SU-DHL-6 (cell line): ENCODE data around the gene ZDHHC3.

ENCODE experiments used
- H2AFZ ChIP-seq: fragments of 200-600 bp; sonication (generic); 2 replicates; pipeline ENCODE4 v1.6.1; 2014; ENCODE audit warnings: low read depth, mild to moderate bottlenecking, moderate library complexity, mixed read lengths, antibody characterized with exemption, low read length; ENCODE audit not compliant: severe bottlenecking
- H3F3A ChIP-seq: fragments of 200-600 bp; shearing (Covaris generic); 2 replicates; pipeline ENCODE4 v1.6.0; 2016; ENCODE audit warnings: antibody characterized with exemption, mild to moderate bottlenecking; ENCODE audit not compliant: insufficient read depth
- H3K27ac ChIP-seq: fragments of 200-600 bp; sonication (generic); 2 replicates; pipeline ENCODE4 v1.5.1; 2016; ENCODE audit warnings: low read depth, mild to moderate bottlenecking, low read length, moderate library complexity, mixed read lengths
- H3K27me3 ChIP-seq: fragments of 200-600 bp; sonication (generic), shearing (Covaris generic); 2 replicates; pipeline ENCODE4 v1.6.0; 2014; ENCODE audit warnings: mild to moderate bottlenecking, low read length
- H3K36me3 ChIP-seq: fragments of 200-600 bp; sonication (generic); 2 replicates; pipeline ENCODE4 v1.6.1; 2014; ENCODE audit warnings: mild to moderate bottlenecking, low read length, mixed read lengths
- H3K4me2 ChIP-seq: fragments of 300-600, 200-600 bp; shearing (Covaris generic), sonication (generic); 2 replicates; pipeline ENCODE4 v1.6.0; 2014; ENCODE audit warnings: low read length, low read depth, mild to moderate bottlenecking; ENCODE audit not compliant: poor library complexity, severe bottlenecking
- H3K4me3 ChIP-seq: fragments of 200-600 bp; sonication (generic); 2 replicates; pipeline ENCODE4 v1.5.1; 2014; ENCODE audit warnings: antibody characterized with exemption, low read length, mild to moderate bottlenecking, mixed read lengths; ENCODE audit not compliant: insufficient read depth, poor library complexity, severe bottlenecking
- H3K79me2 ChIP-seq: fragments of 200-600 bp; sonication (generic); 2 replicates; pipeline ENCODE4 v1.6.1; 2014; ENCODE audit warnings: mild to moderate bottlenecking, low read length, moderate library complexity; ENCODE audit not compliant: insufficient read depth
- H3K9ac ChIP-seq: fragments of 200-600 bp; sonication (generic); 2 replicates; pipeline ENCODE4 v1.7.0; 2014; ENCODE audit warnings: mild to moderate bottlenecking, low read length
- H3K9me2 ChIP-seq: fragments of 200-600 bp; sonication (generic); replicated peaks from 2 replicates; pipeline ENCODE4 v1.6.1; 2014; ENCODE audit warnings: low read length; ENCODE audit not compliant: insufficient read depth
- H3K9me3 ChIP-seq: fragments of 200-600 bp; sonication (generic); 2 replicates; pipeline ENCODE4 v1.6.1; 2014; ENCODE audit warnings: low read length, mixed read lengths; ENCODE audit not compliant: insufficient read depth
- H4K20me1 ChIP-seq: fragments of 200-600 bp; sonication (generic); 2 replicates; pipeline ENCODE4 v1.6.1; 2014; ENCODE audit warnings: low read depth, mild to moderate bottlenecking, antibody characterized with exemption, low read length, moderate library complexity, mixed read lengths
- CTCF ChIP-seq: fragments of 200-600 bp; sonication (generic); IDR thresholded peaks from one replicate; pipeline ENCODE4 v1.5.1; 2017; ENCODE audit warnings: antibody characterized with exemption, mild to moderate bottlenecking, low read length, moderate library complexity; ENCODE audit not compliant: insufficient read depth, poor library complexity, severe bottlenecking
- EZH2phosphoT487 ChIP-seq: fragments of 200-600 bp; sonication (generic), shearing (Covaris generic); conservative IDR thresholded peaks from 2 replicates; pipeline ENCODE4 v1.6.1; 2018; ENCODE audit warnings: mild to moderate bottlenecking, antibody characterized with exemption, low read length, moderate library complexity, mixed read lengths

ZDHHC3 gene

GRCh38 chr3:44902628-44903027 is 73.3 kb downstream of the ZDHHC3 start:
- H3F3A ChIP-seq: no peaks in the 10 kb centered on the region
- H3K9me3 ChIP-seq: no peaks in the 10 kb centered on the region
- no peaks in the 10 kb centered on the region for H3K9me2 ChIP-seq
- H3K4me2 ChIP-seq: no peak overlapping the region
- H3K36me3 ChIP-seq: no peaks in the 10 kb centered on the region
- TF ChIP-seq CTCF (no peak), EZH2phosphoT487 (no peak)
- H3K9ac ChIP-seq: no peak overlapping the region
- H3K79me2 ChIP-seq: no peaks in the 10 kb centered on the region
- H3K4me3 ChIP-seq: no peak overlapping the region
- H2AFZ ChIP-seq: no peak overlapping the region
- H3K27me3 ChIP-seq: no peaks in the 10 kb centered on the region
- no peak overlapping the region for H3K27ac ChIP-seq
- no peaks in the 10 kb centered on the region for H4K20me1 ChIP-seq

GRCh38 chr3:44899683-44900367 is 76.1 kb downstream of the ZDHHC3 start:
- Histone ChIP-seq H3K9me3 (no peaks in the 10 kb centered on the region), H3K4me2 (no peak overlapping the region), H2AFZ (no peak overlapping the region), H3F3A (no peaks in the 10 kb centered on the region), H3K36me3 (no peaks in the 10 kb centered on the region), H4K20me1 (no peaks in the 10 kb centered on the region), H3K27ac (no peak overlapping the region), H3K79me2 (no peaks in the 10 kb centered on the region), H3K27me3 (no peaks in the 10 kb centered on the region), H3K4me3 (no peak overlapping the region), H3K9me2 (no peaks in the 10 kb centered on the region), H3K9ac (no peak overlapping the region)
- no peak for TF ChIP-seq CTCF
- TF ChIP-seq EZH2phosphoT487: no peak

- H3K27me3 ChIP-seq: no peaks in the 10 kb centered on the region
- no peak overlapping the region for H2AFZ ChIP-seq
- no peak overlapping the region for H3K4me2 ChIP-seq
- H3K9me2 ChIP-seq: no peaks in the 10 kb centered on the region
- H3F3A ChIP-seq: no peaks in the 10 kb centered on the region
- no peaks in the 10 kb centered on the region for H3K9me3 ChIP-seq
- no peak overlapping the region for H3K9ac ChIP-seq
- no peaks in the 10 kb centered on the region for H3K79me2 ChIP-seq
- H4K20me1 ChIP-seq: no peaks in the 10 kb centered on the region
- no peak overlapping the region for H3K4me3 ChIP-seq
- no peak for TF ChIP-seq CTCF
- no peak for TF ChIP-seq EZH2phosphoT487
- no peaks in the 10 kb centered on the region for H3K36me3 ChIP-seq
- H3K27ac ChIP-seq: no peak overlapping the region
These were observed 79.5 kb downstream of the ZDHHC3 start for GRCh38 chr3:44896440-44896839.
